K562 (cell line): ENCODE data around the gene WNT7B. TPM values are rescaled to one million over a fixed set of nuclear protein-coding genes. Genes with fewer than 3 reads are reported as not detected.

Experiments
- ADNP ChIP-seq: fragments of 200-800 bp; sonication (Bioruptor generic); IDR thresholded peaks from 2 replicates; pipeline ENCODE4 v1.6.1; 2016; ENCODE audit warnings: missing genetic modification characterization, missing compliant biosample characterization
- CBX5 ChIP-seq: IDR thresholded peaks from 2 replicates; pipeline ENCODE4 v1.6.1; 2014; ENCODE audit warnings: low read depth, borderline replicate concordance
- CCNT2 ChIP-seq: IDR thresholded peaks from 2 replicates; pipeline ENCODE4 v1.6.1; 2011; ENCODE audit warnings: borderline replicate concordance, low read depth, mild to moderate bottlenecking, moderate library complexity, mixed read lengths, low read length; ENCODE audit not compliant: insufficient read length; ENCODE audit errors: extremely low read depth
- EGR1 ChIP-seq: fragments of 450-650 bp; conservative IDR thresholded peaks from 2 replicates; pipeline ENCODE4 v1.6.1; 2017; ENCODE audit warnings: mild to moderate bottlenecking
- ETV1 ChIP-seq: fragments of 450-650 bp; conservative IDR thresholded peaks from 2 replicates; pipeline ENCODE4 v1.6.1; 2016; ENCODE audit warnings: missing genetic modification characterization, control low read depth, low read depth, missing compliant biosample characterization
- GATAD2B ChIP-seq: fragments of 450-650 bp; IDR thresholded peaks from 2 replicates; pipeline ENCODE4 v1.6.1; 2017; ENCODE audit warnings: mild to moderate bottlenecking, borderline replicate concordance
- GTF2E2 ChIP-seq: fragments of 200-800 bp; sonication (Bioruptor generic); IDR thresholded peaks from 2 replicates; pipeline ENCODE4 v1.6.1; 2016; ENCODE audit warnings: missing genetic modification characterization, missing compliant biosample characterization
- MAZ ChIP-seq, 2 experiments: fragments of 450-650 bp in 1 of 2; sonication (generic) in 1 of 2; formaldehyde crosslinking; IDR thresholded peaks in 1 of 2; conservative IDR thresholded peaks in 1 of 2; 2 replicates each; pipeline versions ENCODE4 v1.4.0 to v1.5.0; 2020; ENCODE audit warnings: mild to moderate bottlenecking in 1 of 2, missing genetic modification reagents in 1 of 2
- PML ChIP-seq: IDR thresholded peaks from 2 replicates; pipeline ENCODE4 v1.6.1; 2012; ENCODE audit warnings: low read length, inconsistent platforms
- POLR2H ChIP-seq: IDR thresholded peaks from 2 replicates; pipeline ENCODE4 v1.6.1; 2016; ENCODE audit warnings: missing genetic modification characterization, low read depth, mild to moderate bottlenecking, control low read depth, missing compliant biosample characterization, moderate library complexity
- PYGO2 ChIP-seq: fragments of 450-650 bp; IDR thresholded peaks from 2 replicates; pipeline ENCODE4 v1.6.1; 2016; ENCODE audit warnings: mild to moderate bottlenecking, missing genetic modification characterization, moderate library complexity, missing compliant biosample characterization
- SAP30 ChIP-seq: fragments of 200-600 bp; sonication (generic); IDR thresholded peaks from 2 replicates; pipeline ENCODE4 v1.6.1; 2012; ENCODE audit warnings: borderline replicate concordance, low read depth, mild to moderate bottlenecking, moderate library complexity, low read length, control low read depth, inconsistent platforms; ENCODE audit not compliant: insufficient read depth, poor library complexity, severe bottlenecking
- SRF ChIP-seq, 2 experiments: fragments of 250-450, 450-650 bp in 1 of 2; sonication (Bioruptor Pico) in 1 of 2; sonication (generic) in 1 of 2; formaldehyde crosslinking; IDR thresholded peaks; 2 replicates each; pipeline versions ENCODE4 v1.5.0 to v1.5.1; 2020 to 2022; ENCODE audit warnings: mild to moderate bottlenecking in 1 of 2, missing genetic modification reagents in 1 of 2
- SRSF1 ChIP-seq: fragments of 200-400 bp; formaldehyde crosslinking; IDR thresholded peaks from 2 replicates; pipeline ENCODE4 v1.6.1; 2017; ENCODE audit warnings: mild to moderate bottlenecking, low read depth, low read length, moderate library complexity
- SRSF3 ChIP-seq: fragments of 200-400 bp; formaldehyde crosslinking; IDR thresholded peaks from 2 replicates; pipeline ENCODE4 v1.6.1; 2016; ENCODE audit warnings: mild to moderate bottlenecking, low read length, moderate library complexity; ENCODE audit not compliant: insufficient read depth
- TBL1XR1 ChIP-seq, 2 experiments: IDR thresholded peaks; 2 replicates each; pipeline ENCODE4 v1.6.1; 2012; ENCODE audit warnings: improper control_type of control experiment in 2 of 2, low read length in 2 of 2, mild to moderate bottlenecking in 1 of 2
- TEAD4 ChIP-seq, 2 experiments: sonication (generic) in 1 of 2; formaldehyde crosslinking in 1 of 2; IDR thresholded peaks; 2 replicates each; pipeline versions ENCODE4 v1.6.1 to v1.8.0; 2012 to 2022; ENCODE audit warnings: borderline replicate concordance in 1 of 2, inconsistent platforms in 1 of 2, low read length in 1 of 2, mild to moderate bottlenecking in 1 of 2, missing genetic modification reagents in 1 of 2
- ZBTB7A ChIP-seq: IDR thresholded peaks from 2 replicates; pipeline ENCODE4 v1.6.1; 2011; ENCODE audit warnings: low read depth, mild to moderate bottlenecking, low read length, moderate library complexity, borderline replicate concordance; ENCODE audit not compliant: control insufficient read depth
- ZC3H11A ChIP-seq: IDR thresholded peaks from 2 replicates; pipeline ENCODE4 v1.6.1; 2012; ENCODE audit warnings: low read depth, low read length, improper control_type of control experiment
- ZFP36 ChIP-seq: fragments of 150-350 bp; IDR thresholded peaks from 2 replicates; pipeline ENCODE4 v1.6.1; 2018; ENCODE audit warnings: low read length, low read depth; ENCODE audit not compliant: partially characterized antibody
- ZNF23 ChIP-seq: fragments of 250-450 bp; sonication (Bioruptor Pico); IDR thresholded peaks from 2 replicates; pipeline ENCODE4 v1.4.0; 2020; ENCODE audit warnings: mild to moderate bottlenecking
- ZNF263 ChIP-seq: sonication (generic); formaldehyde crosslinking; IDR thresholded peaks from 2 replicates; pipeline ENCODE4 v1.8.0; 2022; ENCODE audit warnings: mild to moderate bottlenecking, missing genetic modification reagents, borderline replicate concordance
- ZNF408 ChIP-seq: fragments of 250-450 bp; sonication (Bioruptor Pico); IDR thresholded peaks from 2 replicates; pipeline ENCODE4 v1.4.0; 2020; ENCODE audit warnings: low read depth, mild to moderate bottlenecking, moderate library complexity
- polyA plus RNA-seq, 8 experiments: library from polyadenylated mRNA; depleted of rRNA in 4 of 8; stranded (reverse) in 5 of 8; unstranded in 3 of 8; fragments of >200 nt; fragmentation: Nextera tagmentation in 2 of 8; fragmentation: Illumina TruSeq in 1 of 8; extraction: Ambion mirVana in 2 of 8; extraction: Trizol in 1 of 8; gene quantifications; 2 replicates each; pipeline versions ENCODE4 v1.2.1 to v1.2.3, GENCODE V29; 2011 to 2014; ENCODE audit warnings: inconsistent platforms in 1 of 8, missing spikeins in 1 of 8
- total RNA-seq, 7 experiments: library from RNA; depleted of rRNA in 6 of 7; stranded (reverse); fragments of >200 nt in 6 of 7; fragmentation: Illumina TruSeq in 2 of 7; extraction: Trizol in 2 of 7; gene quantifications; 2 replicates each; pipeline versions ENCODE4 v1.2.1 to v1.2.3, GENCODE V29; 2011 to 2021; ENCODE audit warnings: low replicate concordance in 1 of 7
- TF ChIP-seq, protein P1 (sequence below), 2 experiments: fragments of 450-650 bp; conservative IDR thresholded peaks; 2 replicates each; pipeline ENCODE4 v1.6.1; 2017; ENCODE audit warnings: mild to moderate bottlenecking in 2 of 2, moderate library complexity in 2 of 2

Gene WNT7B
- total and polyA plus RNA-seq, 9 of the 15 experiments (the other 6 are each of a cell fraction or from before 2014, with no cell fraction given) = not detected

DNA sequence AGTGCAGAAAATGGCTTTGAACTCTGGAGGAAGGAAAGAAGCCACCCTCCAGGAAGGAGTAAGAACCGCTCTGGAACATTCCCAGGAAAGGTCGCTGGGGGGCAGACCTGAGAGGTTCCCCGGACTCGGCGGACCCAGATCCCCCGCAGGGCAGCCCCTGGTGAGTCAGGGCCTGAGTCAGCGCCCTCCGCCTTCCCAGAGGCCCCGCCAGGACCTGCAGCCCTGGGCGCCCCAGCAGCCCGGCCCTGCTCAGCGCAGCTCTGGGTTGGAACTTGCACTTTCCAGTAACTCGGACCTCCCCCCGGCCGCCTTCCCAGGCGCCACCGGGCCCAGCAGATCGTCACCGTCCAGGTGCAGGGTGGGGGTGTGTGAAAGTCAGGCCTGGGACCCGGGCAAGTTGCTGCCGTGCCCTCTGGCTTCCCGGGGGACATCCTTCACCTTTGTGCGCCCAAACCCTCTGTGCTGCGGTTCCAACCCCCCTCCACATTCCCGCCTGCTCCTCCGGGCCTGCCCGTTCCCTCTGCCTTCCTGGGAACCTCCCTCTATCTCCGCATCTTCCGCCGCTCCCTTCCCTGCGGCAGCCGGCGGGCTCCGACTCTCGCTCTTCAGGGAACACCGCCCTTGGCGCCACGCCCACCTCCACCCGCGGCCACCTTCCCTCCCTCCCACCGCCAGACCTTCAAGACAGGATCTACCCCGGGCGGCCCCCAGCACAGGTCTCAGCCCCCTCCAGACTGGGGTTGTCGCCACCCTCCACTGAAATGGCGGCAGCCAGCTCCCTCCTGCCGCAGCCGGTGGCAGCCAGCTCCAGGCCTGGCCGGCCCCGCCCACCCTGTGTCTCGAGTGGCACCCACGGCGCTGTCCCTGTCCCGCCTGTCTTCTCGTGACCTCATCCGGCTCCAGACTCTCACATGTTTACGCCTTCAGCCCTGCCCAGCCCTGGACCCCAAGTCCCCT, 36.8 kb upstream of the WNT7B start (continued):
- TF ChIP-seq MAZ (CRISPR knock-in tag; conservative IDR thresholded peaks at IDR 0.05 in 1 of 2, IDR thresholded peaks at IDR 0.05 in 1 of 2) = peak; percentile 81 to 85
- peak; percentile 49 for TF ChIP-seq SAP30
- no peak for TF ChIP-seq PYGO2
- TF ChIP-seq TBL1XR1 (IDR thresholded peaks at IDR 0.05; ENCODE audit: low read length in 2 of 2) = no peak
- peak; percentile 90 for TF ChIP-seq ZBTB7A
- 0 out of 2 replicates have a peak, but pooled peaks have one; percentile 29 for TF ChIP-seq GTF2E2
- TF ChIP-seq CBX5 = no peak
- TF ChIP-seq SRSF3 = no peak
- TF ChIP-seq ZFP36 = no peak
- TF ChIP-seq SRSF1 = no peak
- TF ChIP-seq, protein P1, sequence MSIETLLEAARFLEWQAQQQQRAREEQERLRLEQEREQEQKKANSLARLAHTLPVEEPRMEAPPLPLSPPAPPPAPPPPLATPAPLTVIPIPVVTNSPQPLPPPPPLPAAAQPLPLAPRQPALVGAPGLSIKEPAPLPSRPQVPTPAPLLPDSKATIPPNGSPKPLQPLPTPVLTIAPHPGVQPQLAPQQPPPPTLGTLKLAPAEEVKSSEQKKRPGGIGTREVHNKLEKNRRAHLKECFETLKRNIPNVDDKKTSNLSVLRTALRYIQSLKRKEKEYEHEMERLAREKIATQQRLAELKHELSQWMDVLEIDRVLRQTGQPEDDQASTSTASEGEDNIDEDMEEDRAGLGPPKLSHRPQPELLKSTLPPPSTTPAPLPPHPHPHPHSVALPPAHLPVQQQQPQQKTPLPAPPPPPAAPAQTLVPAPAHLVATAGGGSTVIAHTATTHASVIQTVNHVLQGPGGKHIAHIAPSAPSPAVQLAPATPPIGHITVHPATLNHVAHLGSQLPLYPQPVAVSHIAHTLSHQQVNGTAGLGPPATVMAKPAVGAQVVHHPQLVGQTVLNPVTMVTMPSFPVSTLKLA (conservative IDR thresholded peaks at IDR 0.05) = peak in 1 of 2 experiments; percentile 35; a peak in 1 of 4 replicates
- TF ChIP-seq ZNF23 (CRISPR knock-in tag) = no peak
- no peak for TF ChIP-seq ZNF408 (CRISPR knock-in tag)
- 0 out of 4 replicates have a peak, but pooled peaks of 1 of the 2 experiments have one; percentile 36 for TF ChIP-seq SRF (CRISPR knock-in tag; IDR thresholded peaks at IDR 0.05)
- TF ChIP-seq POLR2H = peak; percentile 71
- no peak for TF ChIP-seq PML
- no peak for TF ChIP-seq ZC3H11A
- TF ChIP-seq ETV1 (tag) = no peak
- TF ChIP-seq GATAD2B = peak; percentile 55; the same call in 1 of the 2 replicates
- TF ChIP-seq TEAD4 (IDR thresholded peaks at IDR 0.05; ENCODE audit: low read length) = no peak
- TF ChIP-seq TEAD4 (CRISPR knock-in tag; IDR thresholded peaks at IDR 0.05; ENCODE audit: borderline replicate concordance) = no peak
- no peak for TF ChIP-seq ADNP (tag)
- TF ChIP-seq EGR1 = peak; percentile 41; the same call in 1 of the 2 replicates
- TF ChIP-seq ZNF263 (CRISPR knock-in tag) = no peak; the same call in 1 of the 2 replicates
- TF ChIP-seq CCNT2 = peak; percentile 79
